ENCODE results near the gene SLC38A8. TPM values are rescaled to one million over a fixed set of nuclear protein-coding genes. Genes with fewer than 3 reads are reported as not detected.

SLC38A8 gene
- total RNA-seq, 2 donors from 2014 or later: not detected

DNA sequence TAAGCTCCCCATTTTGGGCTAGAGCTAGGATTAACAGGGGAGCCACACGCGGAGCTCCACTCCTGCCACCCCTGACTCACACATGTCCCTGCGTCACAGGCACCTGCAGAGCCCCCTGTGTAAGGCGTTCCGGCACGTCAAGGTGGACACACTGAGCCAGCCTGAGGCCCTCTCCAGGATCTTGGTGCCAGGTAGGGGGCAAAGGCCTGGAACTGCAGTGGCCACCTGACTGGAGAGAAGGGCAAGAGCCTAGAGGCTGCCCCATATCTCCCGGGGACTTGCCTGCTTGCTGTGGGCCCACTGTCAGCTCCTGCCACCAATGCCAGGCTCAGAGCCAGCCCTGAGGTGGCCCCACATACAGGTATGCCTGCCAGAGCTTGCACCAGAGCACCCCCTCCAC, 40.9 kb downstream of the SLC38A8 start:
- H3K27me3 Mint-ChIP-seq: peaks cover under 1 to 2% of the 10 kb centered on the region in 2 donors
- no peak for DNase-seq (ENCODE audit: low spot score)
- no peaks in the 10 kb centered on the region for H3K36me3 Mint-ChIP-seq
- no peaks in the 10 kb centered on the region for H3K4me1 Mint-ChIP-seq (ENCODE audit: low read depth in 2 of 2)
- no peaks in the 10 kb centered on the region for H3K9me3 Mint-ChIP-seq
- ATAC-seq: no peak
- H3K27ac Mint-ChIP-seq: no peak overlapping the region
- H3K4me3 Mint-ChIP-seq: no peak overlapping the region

- no peaks in the 10 kb centered on the region for H3K36me3 Mint-ChIP-seq
- no peak for ATAC-seq
These were observed 41.5 kb downstream of the SLC38A8 start for GRCh38 chr16:84000989-84001642.

DNA sequence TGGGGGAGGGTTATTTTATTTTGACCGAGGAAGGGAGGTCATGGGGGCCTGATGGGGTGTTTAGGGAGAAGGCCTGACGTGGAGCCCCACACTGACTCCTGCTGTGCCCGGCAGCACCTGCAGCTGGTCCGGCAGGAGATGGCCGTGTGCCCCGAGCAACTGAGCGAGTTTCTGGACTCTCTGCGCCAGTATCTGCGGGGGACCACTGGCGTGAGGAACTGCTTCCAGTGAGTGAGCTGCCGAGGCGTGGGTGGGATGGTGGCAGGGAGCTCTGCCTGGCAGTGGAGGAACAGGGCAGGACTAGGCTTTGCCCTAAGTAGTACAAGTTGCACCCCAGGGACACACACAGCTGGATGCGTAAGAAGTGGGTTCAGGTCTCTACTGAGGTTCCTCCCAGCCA, 44.5 kb downstream of the SLC38A8 start:
- no peaks in the 10 kb centered on the region for H3K9me3 Mint-ChIP-seq
- peaks cover 0 to 2% of the 10 kb centered on the region in 2 donors for H3K4me1 Mint-ChIP-seq (ENCODE audit: low read depth in 2 of 2)
- DNase-seq (ENCODE audit: low spot score) (no peak), ATAC-seq (no peak)
- H3K27me3 Mint-ChIP-seq: peaks cover 6 to 9% of the 10 kb centered on the region in 2 donors
- H3K36me3 Mint-ChIP-seq: no peaks in the 10 kb centered on the region
- no peak overlapping the region for H3K4me3 Mint-ChIP-seq
- H3K27ac Mint-ChIP-seq: no peak overlapping the region

More at GRCh38 chr16:84000989-84001642, 41.5 kb downstream of the SLC38A8 start:
- DNase-seq (ENCODE audit: low spot score): no peak
- no peak overlapping the region for H3K27ac Mint-ChIP-seq
- peaks cover 5 to 6% of the 10 kb centered on the region in 2 donors for H3K27me3 Mint-ChIP-seq
- no peaks in the 10 kb centered on the region for H3K9me3 Mint-ChIP-seq
- no peak overlapping the region for H3K4me3 Mint-ChIP-seq
- no peaks in the 10 kb centered on the region for H3K4me1 Mint-ChIP-seq (ENCODE audit: low read depth in 2 of 2)

- Mint-ChIP-seq H3K27ac (no peak overlapping the region), H3K36me3 (no peaks in the 10 kb centered on the region), H3K27me3 (peaks cover 6 to 11% of the 10 kb centered on the region in 2 donors), H3K4me3 (no peak overlapping the region), H3K9me3 (no peaks in the 10 kb centered on the region), H3K4me1 (ENCODE audit: low read depth in 2 of 2) (peaks cover 0 to 2% of the 10 kb centered on the region in 2 donors)
- no peak for DNase-seq (ENCODE audit: low spot score)
- ATAC-seq: no peak
These were observed 45.9 kb downstream of the SLC38A8 start for GRCh38 chr16:83996481-83997252.

DNA sequence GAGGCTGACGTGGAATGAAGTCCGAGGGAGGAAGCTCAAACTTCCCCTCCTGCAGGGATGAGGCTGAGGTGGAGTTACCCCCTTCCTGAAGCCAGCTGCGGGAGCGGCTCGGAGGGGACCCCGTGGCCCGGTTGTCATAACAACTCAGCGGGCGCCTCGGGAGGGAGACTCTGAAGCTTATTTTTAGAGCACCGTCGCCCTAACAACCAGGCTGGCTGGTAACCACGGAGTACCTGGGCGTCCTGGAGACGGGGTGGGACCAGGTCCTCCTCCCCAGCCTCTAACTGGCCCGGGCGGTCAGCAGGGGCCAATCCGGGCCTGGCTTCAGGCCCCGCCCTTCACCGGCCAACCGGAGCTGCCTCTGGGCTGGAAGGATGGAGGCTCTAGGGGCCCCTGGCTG, 46.8 kb downstream of the SLC38A8 start:
- H3K9me3 Mint-ChIP-seq: no peaks in the 10 kb centered on the region
- no peaks in the 10 kb centered on the region for H3K36me3 Mint-ChIP-seq
- no peak overlapping the region for H3K4me3 Mint-ChIP-seq
- H3K27me3 Mint-ChIP-seq: peaks cover 6 to 11% of the 10 kb centered on the region in 2 donors
- H3K27ac Mint-ChIP-seq: no peak overlapping the region
- peak in 1 of 2 donors; percentile 54 for ATAC-seq
- peaks cover 0 to 2% of the 10 kb centered on the region in 2 donors for H3K4me1 Mint-ChIP-seq (ENCODE audit: low read depth in 2 of 2)
- DNase-seq (ENCODE audit: low spot score): no peak

DNA sequence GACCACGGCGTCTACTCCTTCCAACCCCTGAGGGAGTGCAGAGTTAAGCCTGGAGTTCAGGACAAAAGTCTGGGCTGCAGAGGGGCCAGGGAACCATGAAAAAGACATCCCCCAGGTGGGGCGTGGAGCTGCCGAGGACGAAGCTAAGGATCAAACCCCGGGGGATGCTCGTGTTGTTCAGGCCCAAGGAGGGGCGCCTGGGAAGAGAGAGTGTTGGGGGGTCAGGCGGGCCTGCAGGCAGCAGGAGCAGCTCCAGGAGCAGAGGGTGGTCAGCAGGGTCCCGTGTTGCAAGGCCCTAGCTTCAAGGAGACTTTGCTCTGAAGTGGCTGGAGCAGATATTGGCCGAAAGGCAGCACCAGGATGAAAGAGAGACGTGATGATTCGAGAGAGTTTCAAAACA, 47.9 kb downstream of the SLC38A8 start:
- ATAC-seq (no peak), DNase-seq (ENCODE audit: low spot score) (no peak)
- Mint-ChIP-seq H3K36me3 (no peaks in the 10 kb centered on the region), H3K27me3 (peaks cover 13 to 15% of the 10 kb centered on the region in 2 donors), H3K4me3 (no peak overlapping the region), H3K9me3 (no peaks in the 10 kb centered on the region), H3K27ac (no peak overlapping the region), H3K4me1 (ENCODE audit: low read depth in 2 of 2) (peaks cover 0 to 2% of the 10 kb centered on the region in 2 donors)

GRCh38 chr16:83994087-83994486, 48.5 kb downstream of the SLC38A8 start:
- Mint-ChIP-seq H3K27ac (no peak overlapping the region), H3K27me3 (peaks cover 17 to 19% of the 10 kb centered on the region in 2 donors), H3K9me3 (no peaks in the 10 kb centered on the region), H3K36me3 (no peaks in the 10 kb centered on the region), H3K4me1 (ENCODE audit: low read depth in 2 of 2) (peaks cover 0 to 2% of the 10 kb centered on the region in 2 donors), H3K4me3 (no peak overlapping the region)
- DNase-seq (ENCODE audit: low spot score) (no peak), ATAC-seq (peak; percentile 51 to 61)

DNA sequence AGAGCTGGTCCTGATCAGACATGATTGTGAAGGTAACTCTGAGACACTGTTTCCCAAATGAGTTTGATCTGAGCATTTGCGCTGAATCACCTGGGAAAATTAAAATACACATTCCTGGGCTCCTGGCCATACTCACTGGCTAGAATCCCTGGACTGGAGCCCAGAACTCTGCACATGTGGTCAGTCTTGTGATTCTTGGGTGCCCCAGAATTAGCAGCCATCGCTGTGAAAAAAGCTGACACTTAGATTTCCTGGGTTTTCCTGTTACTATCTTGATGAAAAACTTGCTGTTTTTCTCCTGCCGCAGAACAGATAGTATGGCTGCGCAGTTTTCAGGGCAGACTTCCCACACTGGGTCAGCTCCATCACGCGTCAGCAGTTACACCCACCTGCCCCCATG, 50.0 kb downstream of the SLC38A8 start:
- no peaks in the 10 kb centered on the region for H3K9me3 Mint-ChIP-seq
- DNase-seq (ENCODE audit: low spot score): no peak

GRCh38 chr16:83990492-83990891, 52.1 kb downstream of the SLC38A8 start:
- H3K27me3 Mint-ChIP-seq: peaks cover 17 to 24% of the 10 kb centered on the region in 2 donors
- H3K27ac Mint-ChIP-seq: no peak overlapping the region
- peaks cover 0 to 2% of the 10 kb centered on the region in 2 donors for H3K4me1 Mint-ChIP-seq (ENCODE audit: low read depth in 2 of 2)
- no peak for ATAC-seq
- H3K36me3 Mint-ChIP-seq: no peaks in the 10 kb centered on the region
- no peak for DNase-seq (ENCODE audit: low spot score)
- no peak overlapping the region for H3K4me3 Mint-ChIP-seq
- H3K9me3 Mint-ChIP-seq: no peaks in the 10 kb centered on the region

More for the DNA sequence above, 50.0 kb downstream of the SLC38A8 start:
- peaks cover 0 to 2% of the 10 kb centered on the region in 2 donors for H3K4me1 Mint-ChIP-seq (ENCODE audit: low read depth in 2 of 2)
- H3K27me3 Mint-ChIP-seq: peaks cover 20 to 30% of the 10 kb centered on the region in 2 donors
- H3K4me3 Mint-ChIP-seq: no peak overlapping the region
- ATAC-seq: no peak
- no peak overlapping the region for H3K27ac Mint-ChIP-seq
- no peaks in the 10 kb centered on the region for H3K36me3 Mint-ChIP-seq

DNA sequence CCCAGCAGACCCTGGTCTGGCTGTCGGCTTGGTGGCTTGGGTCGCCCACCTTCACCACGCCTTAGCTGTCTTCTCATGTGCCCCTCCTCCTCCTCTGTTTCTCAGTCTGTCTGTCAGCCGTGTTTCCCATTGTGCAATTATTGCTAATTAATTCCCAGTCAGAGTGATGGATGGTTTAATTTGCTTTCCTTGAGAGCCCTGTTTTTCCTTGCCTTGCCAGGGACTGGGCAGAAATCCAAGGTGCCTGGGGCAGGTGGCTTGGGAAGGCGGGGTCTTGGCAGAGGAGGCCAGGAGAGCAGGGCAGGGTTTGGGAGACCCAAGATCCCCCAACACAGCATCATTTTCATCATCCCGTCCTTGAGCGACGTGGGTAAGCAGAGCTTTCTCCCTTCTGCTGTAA, 53.3 kb downstream of the SLC38A8 start:
- Mint-ChIP-seq H3K36me3 (no peaks in the 10 kb centered on the region), H3K4me3 (no peak overlapping the region), H3K4me1 (ENCODE audit: low read depth in 2 of 2) (no peaks in the 10 kb centered on the region), H3K9me3 (no peaks in the 10 kb centered on the region), H3K27ac (no peak overlapping the region), H3K27me3 (peaks cover 17 to 24% of the 10 kb centered on the region in 2 donors)
- DNase-seq (ENCODE audit: low spot score) (no peak), ATAC-seq (no peak)

DNA sequence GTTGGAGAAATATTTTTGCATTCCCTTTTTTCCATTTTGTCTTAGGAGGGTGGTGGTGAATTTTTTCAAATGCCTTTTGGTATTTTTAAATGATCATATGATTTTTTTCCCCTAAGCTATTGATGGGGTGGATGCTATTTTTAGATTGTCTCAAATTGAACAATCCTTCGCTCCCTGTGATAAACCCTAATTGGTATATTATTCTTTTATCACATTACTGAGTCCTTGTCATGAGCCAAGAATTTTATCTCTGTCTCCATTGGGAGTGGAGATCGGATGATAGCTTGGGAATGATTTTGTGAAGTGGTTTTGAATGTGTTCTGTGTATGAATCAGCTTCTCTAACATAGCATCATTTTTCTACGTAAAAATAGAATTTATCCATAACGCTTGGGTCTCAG, 59.1 kb downstream of the SLC38A8 start:
- DNase-seq (ENCODE audit: low spot score): no peak
- no peak for ATAC-seq
- H3K9me3 Mint-ChIP-seq: no peaks in the 10 kb centered on the region

GRCh38 chr16:83981799-83982198, 60.8 kb downstream of the SLC38A8 start:
- Mint-ChIP-seq H3K4me1 (ENCODE audit: low read depth in 2 of 2) (no peaks in the 10 kb centered on the region), H3K36me3 (no peaks in the 10 kb centered on the region), H3K27me3 (peaks cover 0 to 5% of the 10 kb centered on the region in 2 donors), H3K27ac (no peak overlapping the region), H3K4me3 (no peak overlapping the region), H3K9me3 (no peaks in the 10 kb centered on the region)
- DNase-seq (ENCODE audit: low spot score): no peak
- ATAC-seq: no peak

More for the DNA sequence above, 59.1 kb downstream of the SLC38A8 start:
- Mint-ChIP-seq H3K4me3 (no peak overlapping the region), H3K36me3 (no peaks in the 10 kb centered on the region), H3K27ac (no peak overlapping the region), H3K27me3 (peaks cover 2 to 5% of the 10 kb centered on the region in 2 donors), H3K4me1 (ENCODE audit: low read depth in 2 of 2) (no peaks in the 10 kb centered on the region)

DNA sequence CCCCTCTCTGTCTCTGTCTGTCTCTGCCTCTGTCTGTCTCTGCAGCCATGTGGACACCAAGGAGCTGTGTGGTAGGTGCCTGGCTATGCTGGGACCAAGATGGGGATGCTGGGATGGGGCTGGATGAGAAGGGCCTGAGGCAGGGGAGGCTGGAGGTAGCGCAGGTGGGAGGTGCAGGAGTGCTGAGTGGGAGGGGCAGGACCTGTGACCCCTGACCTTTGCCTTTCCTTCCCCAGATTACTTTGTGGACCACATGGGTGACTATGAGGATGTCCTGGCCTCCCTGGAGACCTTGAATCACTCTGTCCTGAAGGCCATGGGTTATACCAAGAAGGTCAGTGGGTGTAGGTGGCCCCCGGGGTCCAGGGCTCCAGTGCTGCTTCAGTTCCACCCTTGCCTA, 61.8 kb downstream of the SLC38A8 start:
- DNase-seq (ENCODE audit: low spot score) (no peak), ATAC-seq (peak in 1 of 2 donors; percentile 29)
- Mint-ChIP-seq H3K27ac (no peak overlapping the region), H3K4me3 (no peak overlapping the region), H3K27me3 (peaks cover 0 to 2% of the 10 kb centered on the region in 2 donors), H3K36me3 (no peaks in the 10 kb centered on the region), H3K9me3 (no peaks in the 10 kb centered on the region), H3K4me1 (ENCODE audit: low read depth in 2 of 2) (no peaks in the 10 kb centered on the region)

DNA sequence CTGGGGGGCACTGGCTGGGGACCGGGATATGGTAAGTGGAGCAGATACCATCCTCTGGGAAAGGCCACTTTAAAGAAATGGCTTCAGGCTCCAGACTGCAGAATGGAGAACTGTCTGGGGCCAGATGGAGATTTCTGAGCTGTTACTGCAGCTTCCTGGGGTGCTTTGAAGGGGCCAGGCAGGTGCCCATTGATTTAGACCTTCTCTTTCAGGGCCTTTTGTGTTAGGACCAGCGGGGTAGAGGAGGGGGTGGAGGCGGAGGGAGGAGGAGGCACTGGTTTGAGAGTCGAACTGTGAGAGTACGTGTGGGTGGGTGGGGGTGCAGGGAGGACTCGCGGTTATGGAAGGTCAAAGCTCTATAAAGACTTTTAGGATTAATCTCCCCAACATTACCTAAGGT, 63.2 kb downstream of the SLC38A8 start:
- ATAC-seq (no peak), DNase-seq (ENCODE audit: low spot score) (no peak)
- Mint-ChIP-seq H3K27ac (no peak overlapping the region), H3K27me3 (peaks cover 0 to 2% of the 10 kb centered on the region in 2 donors), H3K4me1 (ENCODE audit: low read depth in 2 of 2) (no peaks in the 10 kb centered on the region), H3K36me3 (no peaks in the 10 kb centered on the region), H3K4me3 (no peak overlapping the region), H3K9me3 (no peaks in the 10 kb centered on the region)
